ENCODE data around the gene NANOGP8.

DNA sequence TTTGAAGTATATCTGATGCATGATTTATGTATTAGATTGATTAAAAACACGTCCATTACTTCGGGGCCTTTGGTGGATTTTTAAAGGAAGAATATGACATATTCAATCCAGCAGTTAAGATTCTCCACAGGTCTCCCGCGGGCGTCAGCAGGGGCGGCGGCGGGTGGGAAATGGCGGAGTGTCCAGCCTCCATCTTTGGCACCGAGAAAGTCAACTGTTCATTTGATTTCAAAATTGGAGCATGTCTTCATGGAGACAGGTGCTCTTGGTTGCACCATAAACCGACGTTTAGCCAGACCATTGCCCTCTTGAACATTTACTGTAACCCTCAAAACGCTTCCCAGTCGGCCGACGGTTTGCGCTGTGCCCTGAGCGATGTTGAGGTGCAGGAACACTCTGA lies 7.2 kb upstream of the NANOGP8 start:
- TF ChIP-seq, protein P1, sequence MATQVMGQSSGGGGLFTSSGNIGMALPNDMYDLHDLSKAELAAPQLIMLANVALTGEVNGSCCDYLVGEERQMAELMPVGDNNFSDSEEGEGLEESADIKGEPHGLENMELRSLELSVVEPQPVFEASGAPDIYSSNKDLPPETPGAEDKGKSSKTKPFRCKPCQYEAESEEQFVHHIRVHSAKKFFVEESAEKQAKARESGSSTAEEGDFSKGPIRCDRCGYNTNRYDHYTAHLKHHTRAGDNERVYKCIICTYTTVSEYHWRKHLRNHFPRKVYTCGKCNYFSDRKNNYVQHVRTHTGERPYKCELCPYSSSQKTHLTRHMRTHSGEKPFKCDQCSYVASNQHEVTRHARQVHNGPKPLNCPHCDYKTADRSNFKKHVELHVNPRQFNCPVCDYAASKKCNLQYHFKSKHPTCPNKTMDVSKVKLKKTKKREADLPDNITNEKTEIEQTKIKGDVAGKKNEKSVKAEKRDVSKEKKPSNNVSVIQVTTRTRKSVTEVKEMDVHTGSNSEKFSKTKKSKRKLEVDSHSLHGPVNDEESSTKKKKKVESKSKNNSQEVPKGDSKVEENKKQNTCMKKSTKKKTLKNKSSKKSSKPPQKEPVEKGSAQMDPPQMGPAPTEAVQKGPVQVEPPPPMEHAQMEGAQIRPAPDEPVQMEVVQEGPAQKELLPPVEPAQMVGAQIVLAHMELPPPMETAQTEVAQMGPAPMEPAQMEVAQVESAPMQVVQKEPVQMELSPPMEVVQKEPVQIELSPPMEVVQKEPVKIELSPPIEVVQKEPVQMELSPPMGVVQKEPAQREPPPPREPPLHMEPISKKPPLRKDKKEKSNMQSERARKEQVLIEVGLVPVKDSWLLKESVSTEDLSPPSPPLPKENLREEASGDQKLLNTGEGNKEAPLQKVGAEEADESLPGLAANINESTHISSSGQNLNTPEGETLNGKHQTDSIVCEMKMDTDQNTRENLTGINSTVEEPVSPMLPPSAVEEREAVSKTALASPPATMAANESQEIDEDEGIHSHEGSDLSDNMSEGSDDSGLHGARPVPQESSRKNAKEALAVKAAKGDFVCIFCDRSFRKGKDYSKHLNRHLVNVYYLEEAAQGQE (IDR thresholded peaks at IDR 0.05; ENCODE audit: insufficient replicate concordance, low read depth) = no peak
- TF ChIP-seq, protein P2, sequence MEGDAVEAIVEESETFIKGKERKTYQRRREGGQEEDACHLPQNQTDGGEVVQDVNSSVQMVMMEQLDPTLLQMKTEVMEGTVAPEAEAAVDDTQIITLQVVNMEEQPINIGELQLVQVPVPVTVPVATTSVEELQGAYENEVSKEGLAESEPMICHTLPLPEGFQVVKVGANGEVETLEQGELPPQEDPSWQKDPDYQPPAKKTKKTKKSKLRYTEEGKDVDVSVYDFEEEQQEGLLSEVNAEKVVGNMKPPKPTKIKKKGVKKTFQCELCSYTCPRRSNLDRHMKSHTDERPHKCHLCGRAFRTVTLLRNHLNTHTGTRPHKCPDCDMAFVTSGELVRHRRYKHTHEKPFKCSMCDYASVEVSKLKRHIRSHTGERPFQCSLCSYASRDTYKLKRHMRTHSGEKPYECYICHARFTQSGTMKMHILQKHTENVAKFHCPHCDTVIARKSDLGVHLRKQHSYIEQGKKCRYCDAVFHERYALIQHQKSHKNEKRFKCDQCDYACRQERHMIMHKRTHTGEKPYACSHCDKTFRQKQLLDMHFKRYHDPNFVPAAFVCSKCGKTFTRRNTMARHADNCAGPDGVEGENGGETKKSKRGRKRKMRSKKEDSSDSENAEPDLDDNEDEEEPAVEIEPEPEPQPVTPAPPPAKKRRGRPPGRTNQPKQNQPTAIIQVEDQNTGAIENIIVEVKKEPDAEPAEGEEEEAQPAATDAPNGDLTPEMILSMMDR (IDR thresholded peaks at IDR 0.05; ENCODE audit: insufficient read depth, low read length) = no peak

Data from HL-60 (cell line).